ENCODE measurements around the gene LNPEP. TPM values are rescaled to one million over a fixed set of nuclear protein-coding genes. Genes with fewer than 3 reads are reported as not detected.

Gene LNPEP
- total and polyA plus RNA-seq, 2 of the 13 experiments (the other 11 are each of a cell fraction or from before 2014, with no cell fraction given), result 8.0 to 16.9 TPM

DNA sequence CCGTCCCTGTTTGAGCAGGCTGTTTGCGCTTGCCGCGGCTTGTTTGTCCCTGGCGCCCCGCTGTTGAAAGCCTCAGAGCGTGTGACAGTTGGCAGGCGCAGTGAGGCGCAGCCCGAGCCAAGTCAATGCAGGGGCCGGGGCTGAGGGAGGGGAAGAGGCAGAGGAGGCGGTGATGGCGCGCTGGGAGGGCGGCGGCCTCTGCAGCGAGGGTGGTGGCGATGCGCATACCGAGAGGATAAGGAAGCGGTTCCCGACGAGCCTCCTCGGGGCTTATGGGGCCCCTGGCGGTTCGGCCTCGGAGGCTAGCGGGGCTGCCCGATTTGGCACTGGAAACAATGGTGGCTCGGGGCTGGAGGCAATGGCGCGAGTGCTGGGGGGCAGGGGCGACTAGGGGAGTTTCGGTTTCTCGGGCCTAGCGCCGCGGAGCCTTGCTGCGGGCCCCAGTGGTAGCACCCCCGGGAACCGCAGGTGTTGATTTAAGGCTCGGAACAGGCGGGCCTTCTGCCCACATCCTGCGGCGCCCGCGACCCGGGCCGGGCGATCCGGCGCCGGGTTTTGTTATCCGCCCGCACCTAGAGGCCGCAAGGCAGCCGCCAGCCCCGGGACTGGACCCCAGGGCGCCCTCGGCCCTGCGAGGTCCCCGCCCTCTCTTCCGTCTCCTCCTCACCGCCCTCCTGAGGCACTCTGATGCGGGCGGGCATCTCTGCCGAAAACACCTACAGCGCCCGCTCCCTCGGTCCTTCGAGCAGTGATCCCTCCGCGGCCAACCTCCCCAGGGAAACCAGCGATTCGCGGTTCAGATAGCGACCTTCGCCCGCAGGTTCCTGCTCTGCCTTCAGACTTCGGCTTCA is 947 bp upstream of the LNPEP start (continued):
- TF ChIP-seq, protein P1, sequence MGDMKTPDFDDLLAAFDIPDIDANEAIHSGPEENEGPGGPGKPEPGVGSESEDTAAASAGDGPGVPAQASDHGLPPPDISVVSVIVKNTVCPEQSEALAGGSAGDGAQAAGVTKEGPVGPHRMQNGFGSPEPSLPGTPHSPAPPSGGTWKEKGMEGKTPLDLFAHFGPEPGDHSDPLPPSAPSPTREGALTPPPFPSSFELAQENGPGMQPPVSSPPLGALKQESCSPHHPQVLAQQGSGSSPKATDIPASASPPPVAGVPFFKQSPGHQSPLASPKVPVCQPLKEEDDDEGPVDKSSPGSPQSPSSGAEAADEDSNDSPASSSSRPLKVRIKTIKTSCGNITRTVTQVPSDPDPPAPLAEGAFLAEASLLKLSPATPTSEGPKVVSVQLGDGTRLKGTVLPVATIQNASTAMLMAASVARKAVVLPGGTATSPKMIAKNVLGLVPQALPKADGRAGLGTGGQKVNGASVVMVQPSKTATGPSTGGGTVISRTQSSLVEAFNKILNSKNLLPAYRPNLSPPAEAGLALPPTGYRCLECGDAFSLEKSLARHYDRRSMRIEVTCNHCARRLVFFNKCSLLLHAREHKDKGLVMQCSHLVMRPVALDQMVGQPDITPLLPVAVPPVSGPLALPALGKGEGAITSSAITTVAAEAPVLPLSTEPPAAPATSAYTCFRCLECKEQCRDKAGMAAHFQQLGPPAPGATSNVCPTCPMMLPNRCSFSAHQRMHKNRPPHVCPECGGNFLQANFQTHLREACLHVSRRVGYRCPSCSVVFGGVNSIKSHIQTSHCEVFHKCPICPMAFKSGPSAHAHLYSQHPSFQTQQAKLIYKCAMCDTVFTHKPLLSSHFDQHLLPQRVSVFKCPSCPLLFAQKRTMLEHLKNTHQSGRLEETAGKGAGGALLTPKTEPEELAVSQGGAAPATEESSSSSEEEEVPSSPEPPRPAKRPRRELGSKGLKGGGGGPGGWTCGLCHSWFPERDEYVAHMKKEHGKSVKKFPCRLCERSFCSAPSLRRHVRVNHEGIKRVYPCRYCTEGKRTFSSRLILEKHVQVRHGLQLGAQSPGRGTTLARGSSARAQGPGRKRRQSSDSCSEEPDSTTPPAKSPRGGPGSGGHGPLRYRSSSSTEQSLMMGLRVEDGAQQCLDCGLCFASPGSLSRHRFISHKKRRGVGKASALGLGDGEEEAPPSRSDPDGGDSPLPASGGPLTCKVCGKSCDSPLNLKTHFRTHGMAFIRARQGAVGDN (CRISPR knock-in tag; IDR thresholded peaks at IDR 0.05), result peak; percentile 88
- TF ChIP-seq, protein P2, sequence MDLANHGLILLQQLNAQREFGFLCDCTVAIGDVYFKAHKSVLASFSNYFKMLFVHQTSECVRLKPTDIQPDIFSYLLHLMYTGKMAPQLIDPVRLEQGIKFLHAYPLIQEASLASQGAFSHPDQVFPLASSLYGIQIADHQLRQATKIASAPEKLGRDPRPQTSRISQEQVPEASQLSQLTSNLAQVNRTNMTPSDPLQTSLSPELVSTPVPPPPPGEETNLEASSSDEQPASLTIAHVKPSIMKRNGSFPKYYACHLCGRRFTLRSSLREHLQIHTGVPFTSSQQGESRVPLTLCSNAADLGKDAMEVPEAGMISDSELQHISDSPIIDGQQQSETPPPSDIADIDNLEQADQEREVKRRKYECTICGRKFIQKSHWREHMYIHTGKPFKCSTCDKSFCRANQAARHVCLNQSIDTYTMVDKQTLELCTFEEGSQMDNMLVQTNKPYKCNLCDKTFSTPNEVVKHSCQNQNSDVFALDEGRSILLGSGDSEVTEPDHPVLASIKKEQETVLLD (CRISPR knock-in tag; IDR thresholded peaks at IDR 0.05; ENCODE audit: low read depth), result peak; percentile 75
- TF ChIP-seq, protein P3, sequence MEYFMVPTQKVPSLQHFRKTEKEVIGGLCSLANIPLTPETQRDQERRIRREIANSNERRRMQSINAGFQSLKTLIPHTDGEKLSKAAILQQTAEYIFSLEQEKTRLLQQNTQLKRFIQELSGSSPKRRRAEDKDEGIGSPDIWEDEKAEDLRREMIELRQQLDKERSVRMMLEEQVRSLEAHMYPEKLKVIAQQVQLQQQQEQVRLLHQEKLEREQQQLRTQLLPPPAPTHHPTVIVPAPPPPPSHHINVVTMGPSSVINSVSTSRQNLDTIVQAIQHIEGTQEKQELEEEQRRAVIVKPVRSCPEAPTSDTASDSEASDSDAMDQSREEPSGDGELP (IDR thresholded peaks at IDR 0.05; ENCODE audit: borderline replicate concordance, low read depth), result peak; percentile 31; the same call in 1 of the 2 replicates
- TF ChIP-seq CEBPB (IDR thresholded peaks at IDR 0.05; ENCODE audit: borderline replicate concordance, low read depth, low read length) (no peak), DR1 (CRISPR knock-in tag; IDR thresholded peaks at IDR 0.05) (peak; percentile 73), HDAC2 (CRISPR knock-in tag; IDR thresholded peaks at IDR 0.05) (peak; percentile 66; the same call in 1 of the 2 replicates), PRPF4 (IDR thresholded peaks at IDR 0.05; ENCODE audit: low read depth, low read length, poor library complexity, severe bottlenecking) (no peak), ZNF251 (CRISPR knock-in tag; IDR thresholded peaks at IDR 0.05) (no peak), KLF12 (CRISPR knock-in tag; IDR thresholded peaks at IDR 0.05; ENCODE audit: borderline replicate concordance) (peak; percentile 87; the same call in 1 of the 2 replicates), ZNF205 (CRISPR knock-in tag; IDR thresholded peaks at IDR 0.05) (no peak)
- TF ChIP-seq, protein P4, sequence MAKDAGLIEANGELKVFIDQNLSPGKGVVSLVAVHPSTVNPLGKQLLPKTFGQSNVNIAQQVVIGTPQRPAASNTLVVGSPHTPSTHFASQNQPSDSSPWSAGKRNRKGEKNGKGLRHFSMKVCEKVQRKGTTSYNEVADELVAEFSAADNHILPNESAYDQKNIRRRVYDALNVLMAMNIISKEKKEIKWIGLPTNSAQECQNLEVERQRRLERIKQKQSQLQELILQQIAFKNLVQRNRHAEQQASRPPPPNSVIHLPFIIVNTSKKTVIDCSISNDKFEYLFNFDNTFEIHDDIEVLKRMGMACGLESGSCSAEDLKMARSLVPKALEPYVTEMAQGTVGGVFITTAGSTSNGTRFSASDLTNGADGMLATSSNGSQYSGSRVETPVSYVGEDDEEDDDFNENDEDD (CRISPR knock-in tag; IDR thresholded peaks at IDR 0.05; ENCODE audit: borderline replicate concordance), result peak; percentile 61; the same call in 1 of the 2 replicates
- TF ChIP-seq, protein P5, sequence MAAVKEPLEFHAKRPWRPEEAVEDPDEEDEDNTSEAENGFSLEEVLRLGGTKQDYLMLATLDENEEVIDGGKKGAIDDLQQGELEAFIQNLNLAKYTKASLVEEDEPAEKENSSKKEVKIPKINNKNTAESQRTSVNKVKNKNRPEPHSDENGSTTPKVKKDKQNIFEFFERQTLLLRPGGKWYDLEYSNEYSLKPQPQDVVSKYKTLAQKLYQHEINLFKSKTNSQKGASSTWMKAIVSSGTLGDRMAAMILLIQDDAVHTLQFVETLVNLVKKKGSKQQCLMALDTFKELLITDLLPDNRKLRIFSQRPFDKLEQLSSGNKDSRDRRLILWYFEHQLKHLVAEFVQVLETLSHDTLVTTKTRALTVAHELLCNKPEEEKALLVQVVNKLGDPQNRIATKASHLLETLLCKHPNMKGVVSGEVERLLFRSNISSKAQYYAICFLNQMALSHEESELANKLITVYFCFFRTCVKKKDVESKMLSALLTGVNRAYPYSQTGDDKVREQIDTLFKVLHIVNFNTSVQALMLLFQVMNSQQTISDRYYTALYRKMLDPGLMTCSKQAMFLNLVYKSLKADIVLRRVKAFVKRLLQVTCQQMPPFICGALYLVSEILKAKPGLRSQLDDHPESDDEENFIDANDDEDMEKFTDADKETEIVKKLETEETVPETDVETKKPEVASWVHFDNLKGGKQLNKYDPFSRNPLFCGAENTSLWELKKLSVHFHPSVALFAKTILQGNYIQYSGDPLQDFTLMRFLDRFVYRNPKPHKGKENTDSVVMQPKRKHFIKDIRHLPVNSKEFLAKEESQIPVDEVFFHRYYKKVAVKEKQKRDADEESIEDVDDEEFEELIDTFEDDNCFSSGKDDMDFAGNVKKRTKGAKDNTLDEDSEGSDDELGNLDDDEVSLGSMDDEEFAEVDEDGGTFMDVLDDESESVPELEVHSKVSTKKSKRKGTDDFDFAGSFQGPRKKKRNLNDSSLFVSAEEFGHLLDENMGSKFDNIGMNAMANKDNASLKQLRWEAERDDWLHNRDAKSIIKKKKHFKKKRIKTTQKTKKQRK (IDR thresholded peaks at IDR 0.05; ENCODE audit: low read length), result no peak
- TF ChIP-seq, protein P6, sequence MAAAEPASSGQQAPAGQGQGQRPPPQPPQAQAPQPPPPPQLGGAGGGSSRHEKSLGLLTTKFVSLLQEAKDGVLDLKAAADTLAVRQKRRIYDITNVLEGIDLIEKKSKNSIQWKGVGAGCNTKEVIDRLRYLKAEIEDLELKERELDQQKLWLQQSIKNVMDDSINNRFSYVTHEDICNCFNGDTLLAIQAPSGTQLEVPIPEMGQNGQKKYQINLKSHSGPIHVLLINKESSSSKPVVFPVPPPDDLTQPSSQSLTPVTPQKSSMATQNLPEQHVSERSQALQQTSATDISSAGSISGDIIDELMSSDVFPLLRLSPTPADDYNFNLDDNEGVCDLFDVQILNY (CRISPR knock-in tag; conservative IDR thresholded peaks at IDR 0.05), result no peak; the same call in none of the 2 replicates
- TF ChIP-seq, protein P7, sequence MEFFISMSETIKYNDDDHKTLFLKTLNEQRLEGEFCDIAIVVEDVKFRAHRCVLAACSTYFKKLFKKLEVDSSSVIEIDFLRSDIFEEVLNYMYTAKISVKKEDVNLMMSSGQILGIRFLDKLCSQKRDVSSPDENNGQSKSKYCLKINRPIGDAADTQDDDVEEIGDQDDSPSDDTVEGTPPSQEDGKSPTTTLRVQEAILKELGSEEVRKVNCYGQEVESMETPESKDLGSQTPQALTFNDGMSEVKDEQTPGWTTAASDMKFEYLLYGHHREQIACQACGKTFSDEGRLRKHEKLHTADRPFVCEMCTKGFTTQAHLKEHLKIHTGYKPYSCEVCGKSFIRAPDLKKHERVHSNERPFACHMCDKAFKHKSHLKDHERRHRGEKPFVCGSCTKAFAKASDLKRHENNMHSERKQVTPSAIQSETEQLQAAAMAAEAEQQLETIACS (CRISPR knock-in tag; IDR thresholded peaks at IDR 0.05), result no peak

All from HepG2 (cell line).